ENCODE results near the gene KCTD12.

- TF ChIP-seq POLR2A (IDR thresholded peaks at IDR 0.05) (no peak), CTCF (IDR thresholded peaks at IDR 0.05) (no peak)
Measured at GRCh38 chr13:76929320-76929719, 43.1 kb upstream of the KCTD12 start.
